IMR-90 (cell line): Measurements from ENCODE around the gene RAD51B.

Experiments used
- BHLHE40 ChIP-seq: fragments of 150-350 bp; IDR thresholded peaks from 2 replicates; pipeline ENCODE4 v1.6.1; 2016; ENCODE audit warnings: mild to moderate bottlenecking, low read depth, low read length
- CHD1 ChIP-seq: IDR thresholded peaks from 2 replicates; pipeline ENCODE4 v1.6.1; 2012; ENCODE audit warnings: low read depth, low read length, improper control_type of control experiment
- CTCF ChIP-seq: conservative IDR thresholded peaks from 2 replicates; pipeline ENCODE4 v1.5.1; 2012; ENCODE audit warnings: mild to moderate bottlenecking, low read depth, low read length, improper control_type of control experiment
- ELK1 ChIP-seq: fragments of 150-350 bp; IDR thresholded peaks from 2 replicates; pipeline ENCODE4 v1.6.1; 2016; ENCODE audit warnings: low read depth, mild to moderate bottlenecking, low read length, moderate library complexity, borderline replicate concordance
- FOS ChIP-seq: fragments of 150-350 bp; IDR thresholded peaks from 2 replicates; pipeline ENCODE4 v1.6.1; 2016; ENCODE audit warnings: low read depth, low read length
- MAFK ChIP-seq: IDR thresholded peaks from 2 replicates; pipeline ENCODE4 v1.6.1; 2012; ENCODE audit warnings: low read depth, low read length, improper control_type of control experiment
- MAZ ChIP-seq: IDR thresholded peaks from 2 replicates; pipeline ENCODE4 v1.6.1; 2012; ENCODE audit warnings: low read depth, mild to moderate bottlenecking, low read length, improper control_type of control experiment, moderate library complexity, borderline replicate concordance
- MXI1 ChIP-seq: IDR thresholded peaks from 2 replicates; pipeline ENCODE4 v1.6.1; 2012; ENCODE audit warnings: low read depth, mild to moderate bottlenecking, low read length, moderate library complexity, borderline replicate concordance
- POLR2A ChIP-seq: IDR thresholded peaks from 2 replicates; pipeline ENCODE4 v1.6.1; 2012; ENCODE audit warnings: mild to moderate bottlenecking, low read depth, low read length
- RAD21 ChIP-seq: IDR thresholded peaks from 2 replicates; pipeline ENCODE4 v1.6.1; 2012; ENCODE audit warnings: low read length, improper control_type of control experiment
- RCOR1 ChIP-seq: IDR thresholded peaks from 2 replicates; pipeline ENCODE4 v1.6.1; 2012; ENCODE audit warnings: mild to moderate bottlenecking, low read length, improper control_type of control experiment; ENCODE audit not compliant: insufficient replicate concordance
- RFX5 ChIP-seq: IDR thresholded peaks from 2 replicates; pipeline ENCODE4 v1.8.0; 2012; ENCODE audit warnings: low read depth, mild to moderate bottlenecking, low read length, moderate library complexity
- USF2 ChIP-seq: fragments of 150-350 bp; IDR thresholded peaks from 2 replicates; pipeline ENCODE4 v1.6.1; 2017; ENCODE audit warnings: mild to moderate bottlenecking, antibody characterized with exemption, low read length, low read depth

- TF ChIP-seq CTCF (no peak), RAD21 (no peak; the same call in 1 of the 2 replicates), POLR2A (no peak), FOS (no peak), MAFK (no peak), MXI1 (no peak), RFX5 (no peak), RCOR1 (peak; percentile 58), BHLHE40 (no peak), MAZ (no peak), CHD1 (no peak), ELK1 (no peak), USF2 (no peak)
Measured at GRCh38 chr14:68365228-68365627, 545.6 kb downstream of the RAD51B start.
